GM12878 (cell line): Measurements from ENCODE around the gene TMEM38B. TPM values are rescaled to one million over a fixed set of nuclear protein-coding genes. Genes with fewer than 3 reads are reported as not detected.

Source experiments
- ATAC-seq: fragments of 200-7000 bp; cut with Tn5 transposase; 3 replicates; pipeline ENCODE4 v1.9.1; 2020; ENCODE audit warnings: mild to moderate bottlenecking, moderate library complexity
- BruUV-seq: library from RNA; stranded (reverse); fragments of 400-500 nt; replicated peaks from 2 replicates; lab custom pipeline; 2021; lab: Mats Ljungman, UMichigan
- CTCF ChIA-PET: fragments of 300-600 bp; sonication (Branson Sonifier 250); formaldehyde crosslinking; extraction: SDS; loops from one replicate; lab custom pipeline; 2021; ENCODE audit warnings: inconsistent platforms; lab: Yijun Ruan, JAX
- POLR2A ChIA-PET: fragments of 350-600 bp; formaldehyde crosslinking; extraction: SDS; loops from one replicate; lab custom pipeline; 2021; ENCODE audit warnings: inconsistent platforms; lab: Charles Lee
- RAD21 ChIA-PET: fragments of 300-600 bp; sonication (Branson Sonifier 250); formaldehyde crosslinking; loops from one replicate; lab custom pipeline; 2023; ENCODE audit warnings: antibody characterized with exemption; ENCODE audit not compliant: unreplicated experiment; lab: Charles Lee
- SMC1A ChIA-PET: fragments of 300-600 bp; sonication (Branson Sonifier 250); formaldehyde crosslinking; loops from one replicate; lab custom pipeline; 2023; ENCODE audit not compliant: unreplicated experiment, uncharacterized antibody; lab: Charles Lee
- DNase-seq: peaks from one replicate; pipeline ENCODE4 v3.0.0-alpha.2; 2011; ENCODE audit warnings: low read depth, low spot score
- FAIRE-seq: peaks from 3 replicates; lab custom pipeline; 2011; peaks lifted over from hg19 to GRCh38; lab: Jason Lieb, UNC
- H2AFZ ChIP-seq: 2 replicates; pipeline ENCODE4 v1.6.0; 2011; ENCODE audit warnings: low read depth, low read length, control low read depth; ENCODE audit not compliant: control insufficient read depth
- H3K27ac ChIP-seq: 2 replicates; pipeline ENCODE4 v1.5.1; 2011; ENCODE audit warnings: control low read depth; ENCODE audit not compliant: control insufficient read depth, insufficient read depth
- H3K27me3 ChIP-seq, 2 experiments: replicated peaks in 1 of 2; 2 replicates each; pipeline versions ENCODE4 v1.6.0 to v1.6.1; 2011; ENCODE audit warnings: low read length in 1 of 2; ENCODE audit not compliant: control insufficient read depth in 2 of 2, insufficient read depth in 2 of 2
- H3K36me3 ChIP-seq, 2 experiments: 2 replicates each; pipeline ENCODE4 v1.5.1; 2011; ENCODE audit warnings: low read length in 1 of 2; ENCODE audit not compliant: control insufficient read depth in 2 of 2, insufficient read depth in 2 of 2
- H3K4me1 ChIP-seq: 2 replicates; pipeline ENCODE4 v1.6.1; 2011; ENCODE audit warnings: mild to moderate bottlenecking, low read length, moderate library complexity, mixed read lengths; ENCODE audit not compliant: control insufficient read depth, insufficient read depth
- H3K4me2 ChIP-seq: 2 replicates; pipeline ENCODE4 v1.6.0; 2011; ENCODE audit warnings: control low read depth; ENCODE audit not compliant: control insufficient read depth, insufficient read depth
- H3K4me3 ChIP-seq: fragments of 200-600 bp; sonication (generic); 2 replicates; pipeline ENCODE4 v1.5.1; 2016
- H3K79me2 ChIP-seq: 2 replicates; pipeline ENCODE4 v1.6.0; 2011; ENCODE audit warnings: low read length; ENCODE audit not compliant: control insufficient read depth, insufficient read depth
- H3K9ac ChIP-seq: 2 replicates; pipeline ENCODE4 v1.8.0; 2011; ENCODE audit warnings: low read length, control low read depth, mixed read lengths; ENCODE audit not compliant: control insufficient read depth, insufficient read depth
- H3K9me3 ChIP-seq: replicated peaks from 3 replicates; pipeline ENCODE4 v1.5.1; 2011; ENCODE audit warnings: mild to moderate bottlenecking, low read length; ENCODE audit not compliant: control insufficient read depth, insufficient read depth
- H4K20me1 ChIP-seq: 2 replicates; pipeline ENCODE4 v1.6.0; 2011; ENCODE audit not compliant: control insufficient read depth, insufficient read depth
- BHLHE40 ChIP-seq, 2 experiments: fragments of 450-650 bp in 1 of 2; IDR thresholded peaks; 2 replicates each; pipeline ENCODE4 v1.6.1; 2011 to 2017; ENCODE audit warnings: low read depth in 2 of 2, borderline replicate concordance in 1 of 2, improper control_type of control experiment in 1 of 2, low read length in 1 of 2, mild to moderate bottlenecking in 1 of 2
- IRF5 ChIP-seq: fragments of 450-650 bp; IDR thresholded peaks from 2 replicates; pipeline ENCODE4 v1.6.1; 2017; ENCODE audit warnings: borderline replicate concordance
- KDM1A ChIP-seq: fragments of 200-600 bp; sonication (generic); IDR thresholded peaks from 2 replicates; pipeline ENCODE4 v1.6.1; 2016; ENCODE audit warnings: borderline replicate concordance
- MAX ChIP-seq: IDR thresholded peaks from 2 replicates; pipeline ENCODE4 v1.6.1; 2012; ENCODE audit warnings: low read depth, low read length, improper control_type of control experiment
- RAD21 ChIP-seq: IDR thresholded peaks from 2 replicates; pipeline ENCODE4 v1.6.1; 2011; ENCODE audit warnings: mild to moderate bottlenecking, low read depth, low read length, moderate library complexity; ENCODE audit not compliant: insufficient read depth
- RELA ChIP-seq: fragments of 450-650 bp; IDR thresholded peaks from 2 replicates; pipeline ENCODE4 v1.8.0; 2014; ENCODE audit warnings: borderline replicate concordance; ENCODE audit not compliant: partially characterized antibody
- SMC3 ChIP-seq: IDR thresholded peaks from 2 replicates; pipeline ENCODE4 v1.6.1; 2011; ENCODE audit warnings: low read length, improper control_type of control experiment, borderline replicate concordance
- SP1 ChIP-seq: IDR thresholded peaks from one replicate; pipeline ENCODE4 v1.6.1; 2011; ENCODE audit warnings: low read depth, low read length
- SPI1 ChIP-seq: IDR thresholded peaks from 2 replicates; pipeline ENCODE4 v1.6.1; 2011; ENCODE audit warnings: low read depth, mild to moderate bottlenecking, low read length, moderate library complexity, borderline replicate concordance; ENCODE audit not compliant: insufficient read depth
- SRF ChIP-seq, 2 experiments: IDR thresholded peaks; 2 replicates each; pipeline ENCODE4 v1.6.1; 2011; ENCODE audit warnings: low read depth in 2 of 2, low read length in 2 of 2, mild to moderate bottlenecking in 1 of 2, moderate library complexity in 1 of 2
- YBX1 ChIP-seq: fragments of 450-650 bp; IDR thresholded peaks from 2 replicates; pipeline ENCODE4 v1.6.1; 2016; ENCODE audit warnings: antibody characterized with exemption
- WGBS: methylation state at CpG from one replicate; pipeline ENCODE4 v1.1.6; 2016; ENCODE audit warnings: low lambda C conversion rate; ENCODE audit not compliant: insufficient replicate concordance, insufficient coverage; ENCODE audit errors: missing lambda C conversion rate; 5-methylcytosine and 5-hydroxymethylcytosine counted together
- in situ Hi-C: fragments of 300-500 bp; cut with MboI; formaldehyde crosslinking; loops from 9 replicates; pipeline ENCODE4 v1.14.3; 2018; ENCODE audit warnings: mixed read lengths
- intact Hi-C: fragments of 100-400 bp; cut with micrococcal nuclease; formaldehyde crosslinking; loops from one replicate; pipeline ENCODE4 v1.14.2; 2022; ENCODE audit not compliant: unreplicated experiment
- polyA plus RNA-seq, 11 experiments: library from polyadenylated mRNA; depleted of rRNA in 4 of 11; unstranded in 6 of 11; stranded (reverse) in 5 of 11; fragments of >200 nt; fragmentation: Nextera tagmentation in 4 of 11; fragmentation: Illumina TruSeq in 1 of 11; extraction: Ambion mirVana in 4 of 11; extraction: Trizol in 1 of 11; gene quantifications; 1 replicate in 1 of 11; 2 replicates in 10 of 11; pipeline versions ENCODE4 v1.2.1 to v1.2.3, GENCODE V29; 2011 to 2016; ENCODE audit warnings: inconsistent platforms in 2 of 11, missing spikeins in 2 of 11, low read depth in 1 of 11
- total RNA-seq, 4 experiments: library from RNA; depleted of rRNA in 3 of 4; stranded (reverse); fragments of >200 nt in 3 of 4; fragmentation: Illumina TruSeq in 1 of 4; extraction: Trizol in 1 of 4; gene quantifications; 2 replicates each; pipeline versions ENCODE4 v1.2.1 to v1.2.3, GENCODE V29; 2013 to 2021
- TF ChIP-seq, protein P1 (sequence below): fragments of 450-650 bp; formaldehyde crosslinking; IDR thresholded peaks from 2 replicates; pipeline ENCODE4 v1.5.0; 2022; ENCODE audit warnings: mild to moderate bottlenecking, missing genetic modification characterization

TMEM38B gene
- total and polyA plus RNA-seq, 10 of the 15 experiments (the other 5 are each of a cell fraction or from before 2014, with no cell fraction given) = 8.4 to 22.5 (median 12.7) TPM

GRCh38 chr9:105714020-105714331, 19.6 kb downstream of the TMEM38B start:
- Histone ChIP-seq H3K27me3 (no peaks in the 10 kb centered on the region), H3K27ac (no peak overlapping the region), H3K36me3 (peaks cover 0 to 3% of the 10 kb centered on the region in 2 experiments; a peak in 2 of 4 replicates), H3K79me2 (no peaks in the 10 kb centered on the region), H3K9me3 (no peaks in the 10 kb centered on the region; the same call in 2 of the 3 replicates), H3K4me1 (no peaks in the 10 kb centered on the region), H2AFZ (no peak overlapping the region), H3K9ac (no peak overlapping the region), H3K4me2 (no peak overlapping the region), H4K20me1 (no peaks in the 10 kb centered on the region), H3K4me3 (no peak overlapping the region)
- ChIA-PET SMC1A (interaction anchor here (1.0 to 2.2 kb wide), 7 partner anchors 9 to 295 kb away, joined by 3 to 8 read pairs (median 4); partner anchors contain the start of gene TMEM38B), POLR2A (no interaction called here), RAD21 (interaction anchor here (1.2 to 1.5 kb wide), 4 partner anchors 9 to 266 kb away, joined by 3 to 6 read pairs (median 4); partner anchors contain the start of genes FSD1L and TMEM38B), CTCF (interaction anchor here (0.8 to 3.9 kb wide), 7 partner anchors 13 to 298 kb away, joined by 3 to 25 read pairs (median 4); no protein-coding TSS in a partner anchor)
- DNase-seq = no peak
- TF ChIP-seq SMC3 = no peak
- no peak for TF ChIP-seq SPI1
- TF ChIP-seq RAD21 = no peak
- TF ChIP-seq KDM1A = no peak
- TF ChIP-seq, protein P1, sequence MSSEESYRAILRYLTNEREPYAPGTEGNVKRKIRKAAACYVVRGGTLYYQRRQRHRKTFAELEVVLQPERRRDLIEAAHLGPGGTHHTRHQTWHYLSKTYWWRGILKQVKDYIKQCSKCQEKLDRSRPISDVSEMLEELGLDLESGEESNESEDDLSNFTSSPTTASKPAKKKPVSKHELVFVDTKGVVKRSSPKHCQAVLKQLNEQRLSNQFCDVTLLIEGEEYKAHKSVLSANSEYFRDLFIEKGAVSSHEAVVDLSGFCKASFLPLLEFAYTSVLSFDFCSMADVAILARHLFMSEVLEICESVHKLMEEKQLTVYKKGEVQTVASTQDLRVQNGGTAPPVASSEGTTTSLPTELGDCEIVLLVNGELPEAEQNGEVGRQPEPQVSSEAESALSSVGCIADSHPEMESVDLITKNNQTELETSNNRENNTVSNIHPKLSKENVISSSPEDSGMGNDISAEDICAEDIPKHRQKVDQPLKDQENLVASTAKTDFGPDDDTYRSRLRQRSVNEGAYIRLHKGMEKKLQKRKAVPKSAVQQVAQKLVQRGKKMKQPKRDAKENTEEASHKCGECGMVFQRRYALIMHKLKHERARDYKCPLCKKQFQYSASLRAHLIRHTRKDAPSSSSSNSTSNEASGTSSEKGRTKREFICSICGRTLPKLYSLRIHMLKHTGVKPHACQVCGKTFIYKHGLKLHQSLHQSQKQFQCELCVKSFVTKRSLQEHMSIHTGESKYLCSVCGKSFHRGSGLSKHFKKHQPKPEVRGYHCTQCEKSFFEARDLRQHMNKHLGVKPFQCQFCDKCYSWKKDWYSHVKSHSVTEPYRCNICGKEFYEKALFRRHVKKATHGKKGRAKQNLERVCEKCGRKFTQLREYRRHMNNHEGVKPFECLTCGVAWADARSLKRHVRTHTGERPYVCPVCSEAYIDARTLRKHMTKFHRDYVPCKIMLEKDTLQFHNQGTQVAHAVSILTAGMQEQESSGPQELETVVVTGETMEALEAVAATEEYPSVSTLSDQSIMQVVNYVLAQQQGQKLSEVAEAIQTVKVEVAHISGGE (CRISPR knock-in tag) = no peak
- no peak for TF ChIP-seq MAX
- TF ChIP-seq RELA = no peak
- no peak for TF ChIP-seq BHLHE40 (IDR thresholded peaks at IDR 0.05; ENCODE audit: borderline replicate concordance in 1 of 2, low read depth in 2 of 2, low read length in 1 of 2)
- no peak for TF ChIP-seq SRF (IDR thresholded peaks at IDR 0.05; ENCODE audit: low read depth in 2 of 2, low read length in 2 of 2)
- TF ChIP-seq SP1 = no peak
- no peak for TF ChIP-seq IRF5
- TF ChIP-seq YBX1 = no peak
- BruUV-seq = no TSS peak
- 100% methylated on average over 2 of the region's 2 CpGs for WGBS
- intact Hi-C loops = no loop called here
- no peak for ATAC-seq
- in situ Hi-C loops = loop anchor here (5.0 kb wide), 1 partner anchor 102 kb away; no protein-coding TSS in a partner anchor
- FAIRE-seq = no peak
